GM12891 (cell line): Measurements from ENCODE around the gene CD48.

Source experiments
- PAX5 ChIP-seq: IDR thresholded peaks from 2 replicates; pipeline ENCODE4 v1.6.1; 2011; ENCODE audit warnings: low read length, moderate library complexity, mild to moderate bottlenecking; ENCODE audit not compliant: insufficient read depth, severe bottlenecking
- POLR2A ChIP-seq: IDR thresholded peaks from 2 replicates; pipeline ENCODE4 v1.6.1; 2011; ENCODE audit warnings: low read depth, low read length, control low read depth
- POLR2AphosphoS5 ChIP-seq: IDR thresholded peaks from 2 replicates; pipeline ENCODE4 v1.6.1; 2011; ENCODE audit warnings: low read depth, low read length, control low read depth
- SPI1 ChIP-seq: IDR thresholded peaks from 2 replicates; pipeline ENCODE4 v1.6.1; 2011; ENCODE audit warnings: low read depth, low read length, control low read depth
- TAF1 ChIP-seq: IDR thresholded peaks from 2 replicates; pipeline ENCODE4 v1.6.1; 2011; ENCODE audit warnings: low read depth, low read length, control low read depth

GRCh38 chr1:160745551-160745950, 33.9 kb upstream of the CD48 start:
- TF ChIP-seq TAF1 (no peak), POLR2AphosphoS5 (no peak), POLR2A (no peak), SPI1 (no peak), PAX5 (no peak)
